SK-N-SH (cell line): Measurements from ENCODE around the gene MED15. TPM values are rescaled to one million over a fixed set of nuclear protein-coding genes. Genes with fewer than 3 reads are reported as not detected.

Source experiments
- CTCF ChIA-PET: fragments of 300-600, 350-600 bp; formaldehyde crosslinking; extraction: SDS; loops from one replicate; lab custom pipeline; 2021; lab: Yijun Ruan, JAX
- POLR2A ChIA-PET: fragments of 350-600 bp; sonication (Branson Sonifier 250); formaldehyde crosslinking; extraction: SDS; loops from one replicate; lab custom pipeline; 2020; ENCODE audit warnings: antibody characterized with exemption, inconsistent platforms; lab: Yijun Ruan, JAX
- DNase-seq: peaks from one replicate; pipeline ENCODE4 v3.0.0; 2012
- H2AFZ ChIP-seq: fragments of 200-600 bp; sonication (generic); 2 replicates; pipeline ENCODE4 v1.8.1; 2016; ENCODE audit warnings: antibody characterized with exemption, mild to moderate bottlenecking, low read depth
- H3F3A ChIP-seq: fragments of 200-600 bp; sonication (generic); replicated peaks from 2 replicates; pipeline ENCODE3; 2016; ENCODE audit warnings: antibody characterized with exemption, mild to moderate bottlenecking; ENCODE audit not compliant: insufficient read depth
- H3K27ac ChIP-seq, 2 experiments: fragments of 200-500 bp in 1 of 2; fragments of 200-600 bp in 1 of 2; sonication (Bioruptor generic) in 1 of 2; sonication (generic), shearing (Covaris generic) in 1 of 2; 2 replicates each; pipeline versions ENCODE4 v1.5.1 to v1.6.1; 2014 to 2016; ENCODE audit warnings: low read depth in 2 of 2, inconsistent platforms in 1 of 2, low read length in 1 of 2, mild to moderate bottlenecking in 1 of 2, mixed read lengths in 1 of 2
- H3K27me3 ChIP-seq: fragments of 200-600 bp; sonication (generic), shearing (Covaris generic); 2 replicates; pipeline ENCODE4 v1.6.1; 2016; ENCODE audit warnings: mixed run types; ENCODE audit not compliant: insufficient read depth
- H3K36me3 ChIP-seq, 2 experiments: fragments of 200-500 bp in 1 of 2; fragments of 200-600 bp in 1 of 2; sonication (Bioruptor generic) in 1 of 2; sonication (generic) in 1 of 2; replicated peaks in 1 of 2; 2 replicates each; pipeline versions ENCODE3 to v1.5.1; 2014 to 2016; ENCODE audit warnings: low read length in 1 of 2, mild to moderate bottlenecking in 1 of 2; ENCODE audit not compliant: insufficient read depth in 2 of 2, control insufficient read depth in 1 of 2
- H3K4me1 ChIP-seq, 2 experiments: fragments of 200-500 bp in 1 of 2; fragments of 200-600 bp in 1 of 2; sonication (Bioruptor generic) in 1 of 2; sonication (generic), shearing (Covaris generic) in 1 of 2; 2 replicates each; pipeline versions ENCODE4 v1.5.1 to v1.6.1; 2014 to 2016; ENCODE audit warnings: low read depth in 1 of 2, low read length in 1 of 2, mixed run types in 1 of 2; ENCODE audit not compliant: insufficient read depth in 2 of 2, control insufficient read depth in 1 of 2
- H3K4me2 ChIP-seq: fragments of 200-600 bp; sonication (generic), shearing (Covaris generic); 2 replicates; pipeline ENCODE4 v1.6.1; 2017; ENCODE audit warnings: mixed run types
- H3K4me3 ChIP-seq, 2 experiments: fragments of 200-500 bp in 1 of 2; fragments of 200-600 bp in 1 of 2; sonication (Bioruptor generic) in 1 of 2; sonication (generic), shearing (Covaris generic) in 1 of 2; 2 replicates each; pipeline versions ENCODE4 v1.5.1 to v1.8.1; 2014 to 2016; ENCODE audit warnings: low read depth in 2 of 2, inconsistent platforms in 1 of 2, low read length in 1 of 2, mild to moderate bottlenecking in 1 of 2, mixed read lengths in 1 of 2, moderate library complexity in 1 of 2
- H3K79me2 ChIP-seq: fragments of 200-600 bp; sonication (generic); 2 replicates; pipeline ENCODE4 v1.8.1; 2017; ENCODE audit warnings: mild to moderate bottlenecking; ENCODE audit not compliant: insufficient read depth
- H3K9ac ChIP-seq: fragments of 200-600 bp; sonication (generic); 2 replicates; pipeline ENCODE4 v1.6.1; 2017; ENCODE audit warnings: mixed run types
- H3K9me2 ChIP-seq: fragments of 200-600 bp; sonication (generic); 2 replicates; pipeline ENCODE4 v1.6.1; 2017; ENCODE audit warnings: mixed run types
- H3K9me3 ChIP-seq: fragments of 200-600 bp; sonication (generic); 2 replicates; pipeline ENCODE4 v1.6.1; 2017; ENCODE audit warnings: mixed run types, mild to moderate bottlenecking, moderate library complexity
- H4K20me1 ChIP-seq: fragments of 200-600 bp; sonication (generic); 2 replicates; pipeline ENCODE4 v1.6.1; 2017; ENCODE audit warnings: mild to moderate bottlenecking, mixed run types; ENCODE audit not compliant: insufficient read depth
- EP300 ChIP-seq, 2 experiments: IDR thresholded peaks; 2 replicates each; pipeline versions ENCODE4 v1.4.0 to v1.6.1; 2012; ENCODE audit warnings: borderline replicate concordance in 1 of 2, low read depth in 1 of 2, low read length in 1 of 2
- EZH2phosphoT487 ChIP-seq: fragments of 200-600 bp; sonication (generic); IDR thresholded peaks from 2 replicates; pipeline ENCODE4 v1.6.1; 2017; ENCODE audit warnings: low read depth, mixed run types, mild to moderate bottlenecking, antibody characterized with exemption, moderate library complexity, borderline replicate concordance
- FOSL2 ChIP-seq: IDR thresholded peaks from 2 replicates; pipeline ENCODE4 v1.4.0; 2012; ENCODE audit warnings: low read depth, mild to moderate bottlenecking, moderate library complexity, borderline replicate concordance
- FOXM1 ChIP-seq: IDR thresholded peaks from 2 replicates; pipeline ENCODE4 v1.4.0; 2012; ENCODE audit warnings: low read depth, mild to moderate bottlenecking
- GABPA ChIP-seq: IDR thresholded peaks from 2 replicates; pipeline ENCODE4 v1.4.0; 2012; ENCODE audit warnings: low read depth, mild to moderate bottlenecking
- IRF3 ChIP-seq: fragments of 150-350 bp; IDR thresholded peaks from 2 replicates; pipeline ENCODE4 v1.6.1; 2016; ENCODE audit warnings: mild to moderate bottlenecking, low read depth, low read length
- JUND ChIP-seq: IDR thresholded peaks from 2 replicates; pipeline ENCODE4 v1.4.0; 2012
- MXI1 ChIP-seq: IDR thresholded peaks from 2 replicates; pipeline ENCODE4 v1.6.1; 2012; ENCODE audit warnings: mild to moderate bottlenecking, low read depth, low read length, improper control_type of control experiment
- NFIC ChIP-seq: IDR thresholded peaks from 2 replicates; pipeline ENCODE4 v1.4.0; 2012; ENCODE audit warnings: borderline replicate concordance
- NRF1 ChIP-seq: IDR thresholded peaks from 2 replicates; pipeline ENCODE4 v1.6.1; 2012; ENCODE audit warnings: low read depth, mild to moderate bottlenecking, low read length
- PBX3 ChIP-seq: IDR thresholded peaks from 2 replicates; pipeline ENCODE4; 2012
- RAD21 ChIP-seq: IDR thresholded peaks from 2 replicates; pipeline ENCODE4 v1.6.1; 2012; ENCODE audit warnings: mild to moderate bottlenecking, low read length
- RCOR1 ChIP-seq: fragments of 150-350 bp; IDR thresholded peaks from 2 replicates; pipeline ENCODE4 v1.6.1; 2017; ENCODE audit warnings: antibody characterized with exemption, low read length
- TAF1 ChIP-seq: IDR thresholded peaks from 2 replicates; pipeline ENCODE4 v1.6.1; 2012; ENCODE audit warnings: low read depth, mild to moderate bottlenecking, low read length, moderate library complexity, borderline replicate concordance
- TEAD4 ChIP-seq: IDR thresholded peaks from 2 replicates; pipeline ENCODE4 v1.4.0; 2012; ENCODE audit warnings: mild to moderate bottlenecking, borderline replicate concordance; ENCODE audit not compliant: insufficient read depth
- YY1 ChIP-seq: IDR thresholded peaks from 2 replicates; pipeline ENCODE4 v1.4.0; 2012; ENCODE audit warnings: low read depth, mild to moderate bottlenecking
- ZBTB33 ChIP-seq: IDR thresholded peaks from 2 replicates; pipeline ENCODE4 v1.4.0; 2012; ENCODE audit warnings: low read depth, borderline replicate concordance
- WGBS: methylation state at CpG from one replicate; pipeline ENCODE4 v1.1.6; 2017; ENCODE audit warnings: low lambda C conversion rate; 5-methylcytosine and 5-hydroxymethylcytosine counted together
- polyA plus RNA-seq, 3 experiments: library from polyadenylated mRNA; depleted of rRNA; stranded (reverse); fragments of >200 nt; gene quantifications; 2 replicates each; pipeline ENCODE4 v1.2.3, GENCODE V29; 2012

The MED15 gene
- polyA plus RNA-seq, 1 of the 3 experiments (the other 2 are of a cell fraction) = 45.1 TPM

GRCh38 chr22:20590477-20591294 is 83.3 kb downstream of the MED15 start (continued):
- TF ChIP-seq RAD21 (no peak), TEAD4 (no peak)

- Histone ChIP-seq H3F3A (no peaks in the 10 kb centered on the region), H3K27ac (no peak overlapping the region), H3K9ac (no peak overlapping the region), H3K27me3 (no peaks in the 10 kb centered on the region), H3K9me3 (no peaks in the 10 kb centered on the region), H3K79me2 (no peaks in the 10 kb centered on the region), H3K4me1 (peaks cover 0 to 10% of the 10 kb centered on the region in 2 experiments; a peak in 1 of 4 replicates), H2AFZ (no peak overlapping the region), H4K20me1 (peaks cover 4% of the 10 kb centered on the region; the same call in 1 of the 2 replicates), H3K9me2 (no peaks in the 10 kb centered on the region), H3K4me2 (no peak overlapping the region), H3K36me3 (peaks cover 0 to 18% of the 10 kb centered on the region in 2 experiments), H3K4me3 (no peak overlapping the region)
- no peak for DNase-seq
- WGBS = 98% methylated on average over 7 of the region's 10 CpGs
- ChIA-PET CTCF (interaction anchor here (2.0 to 2.2 kb wide), 2 partner anchors 11 to 26 kb away, joined by 10 to 12 read pairs; no protein-coding TSS in a partner anchor), POLR2A (no interaction called here)
- no peak for TF ChIP-seq YY1
- no peak for TF ChIP-seq PBX3
- TF ChIP-seq RCOR1 = no peak
- no peak for TF ChIP-seq NFIC
- TF ChIP-seq NRF1 = no peak
- TF ChIP-seq GABPA = no peak
- no peak for TF ChIP-seq JUND
- TF ChIP-seq IRF3 = no peak
- TF ChIP-seq FOSL2 = no peak
- no peak for TF ChIP-seq TAF1
- TF ChIP-seq FOXM1 = no peak
- TF ChIP-seq MXI1 = no peak
- TF ChIP-seq EZH2phosphoT487 = no peak
- no peak for TF ChIP-seq EP300 (IDR thresholded peaks at IDR 0.05; ENCODE audit: borderline replicate concordance in 1 of 2, low read depth in 1 of 2, low read length in 1 of 2)
- TF ChIP-seq ZBTB33 = no peak
Measured at GRCh38 chr22:20591295-20591645, 83.9 kb downstream of the MED15 start.
